GM18507 (cell line): ENCODE measurements around the gene OR9A2.
"Not testable (repeated sequence)": the region's sequence is repeated elsewhere in the genome, so short reads cannot be mapped to it uniquely, and the experiment has no call there.

Experiments used
- DNase-seq: peaks from one replicate; pipeline ENCODE4 v3.0.0; 2011; ENCODE audit warnings: low read depth; ENCODE audit not compliant: insufficient read length; ENCODE audit errors: extremely low spot score
- FAIRE-seq: peaks from 2 replicates; lab custom pipeline; 2011; peaks lifted over from hg19 to GRCh38; lab: Jason Lieb, UNC

The OR9A2 gene

GRCh38 chr7:142984297-142984696, 42.6 kb downstream of the OR9A2 start:
- FAIRE-seq (no peak), DNase-seq (no peak)

GRCh38 chr7:142983825-142984224, 43.1 kb downstream of the OR9A2 start:
- no peak for FAIRE-seq
- DNase-seq = no peak

- DNase-seq, FAIRE-seq: not testable (repeated sequence)
Measured at GRCh38 chr7:142978402-142978801, 48.5 kb downstream of the OR9A2 start.
